ENCODE data around the gene ATP8B4.

Gene ATP8B4

GRCh38 chr15:49863431-49864224 lies 255.4 kb downstream of the ATP8B4 start:
- peak; percentile 88 for DNase-seq (ENCODE audit: low read depth)
- no peak for TF ChIP-seq CTCF (IDR thresholded peaks at IDR 0.05; ENCODE audit: control insufficient read depth, insufficient read depth, low read depth, low read length, missing control alignments)

GRCh38 chr15:49860101-49860500 lies 258.9 kb downstream of the ATP8B4 start:
- peak; percentile 83 for DNase-seq (ENCODE audit: low read depth)

More at GRCh38 chr15:49863431-49864224, 255.4 kb downstream of the ATP8B4 start:
- H3K4me3 ChIP-seq (ENCODE audit: control insufficient read depth, low read depth, low read length): no peak overlapping the region

GRCh38 chr15:49857496-49858475 lies 261.2 kb downstream of the ATP8B4 start:
- TF ChIP-seq CTCF (IDR thresholded peaks at IDR 0.05; ENCODE audit: control insufficient read depth, insufficient read depth, low read depth, low read length, missing control alignments): no peak
- no peak overlapping the region for H3K4me3 ChIP-seq (ENCODE audit: control insufficient read depth, low read depth, low read length)
- DNase-seq (ENCODE audit: low read depth): no peak

More at GRCh38 chr15:49860101-49860500, 258.9 kb downstream of the ATP8B4 start:
- no peak for TF ChIP-seq CTCF (IDR thresholded peaks at IDR 0.05; ENCODE audit: control insufficient read depth, insufficient read depth, low read depth, low read length, missing control alignments)
- H3K4me3 ChIP-seq (ENCODE audit: control insufficient read depth, low read depth, low read length): no peak overlapping the region

- peak; percentile 99 for DNase-seq (ENCODE audit: low read depth)
- no peak for TF ChIP-seq CTCF (IDR thresholded peaks at IDR 0.05; ENCODE audit: control insufficient read depth, insufficient read depth, low read depth, low read length, missing control alignments)
- H3K4me3 ChIP-seq (ENCODE audit: control insufficient read depth, low read depth, low read length): no peak overlapping the region
Observed at GRCh38 chr15:49855917-49856637, 263.0 kb downstream of the ATP8B4 start.

GRCh38 chr15:49852756-49853155 lies 266.3 kb downstream of the ATP8B4 start:
- no peak for TF ChIP-seq CTCF (IDR thresholded peaks at IDR 0.05; ENCODE audit: control insufficient read depth, insufficient read depth, low read depth, low read length, missing control alignments)
- DNase-seq (ENCODE audit: low read depth): no peak
- H3K4me3 ChIP-seq (ENCODE audit: control insufficient read depth, low read depth, low read length): no peak overlapping the region

GRCh38 chr15:49848807-49849206 lies 270.2 kb downstream of the ATP8B4 start:
- no peak for TF ChIP-seq CTCF (IDR thresholded peaks at IDR 0.05; ENCODE audit: control insufficient read depth, insufficient read depth, low read depth, low read length, missing control alignments)

More at GRCh38 chr15:49848807-49849206, 270.2 kb downstream of the ATP8B4 start:
- DNase-seq (ENCODE audit: low read depth): no peak
- no peak overlapping the region for H3K4me3 ChIP-seq (ENCODE audit: control insufficient read depth, low read depth, low read length)

All from AG09309 (cell line).